HEK293T (cell line): ENCODE measurements around the gene PPP1R7.

ENCODE experiments used
- CTCF ChIA-PET: fragments of 350-600 bp; formaldehyde crosslinking; extraction: SDS; loops from one replicate; lab custom pipeline; 2021; ENCODE audit warnings: antibody characterized with exemption, inconsistent platforms; lab: Yijun Ruan, JAX
- POLR2A ChIA-PET: fragments of 350-600 bp; formaldehyde crosslinking; extraction: SDS; loops from one replicate; lab custom pipeline; 2020; ENCODE audit warnings: antibody characterized with exemption, inconsistent platforms; lab: Yijun Ruan, JAX
- DNase-seq: peaks from one replicate; pipeline ENCODE4 v3.0.0; 2012; ENCODE audit warnings: mixed read lengths; ENCODE audit errors: extremely low spot score
- ARNT ChIP-seq: fragments of 450-650 bp; IDR thresholded peaks from 2 replicates; pipeline ENCODE4 v1.6.1; 2017; ENCODE audit warnings: mild to moderate bottlenecking
- BHLHE40 ChIP-seq: fragments of 450-650 bp; IDR thresholded peaks from 2 replicates; pipeline ENCODE4 v1.6.1; 2016; ENCODE audit warnings: mild to moderate bottlenecking, moderate library complexity, borderline replicate concordance
- CTBP1 ChIP-seq: fragments of 450-650 bp; IDR thresholded peaks from 2 replicates; pipeline ENCODE4 v1.6.1; 2016; ENCODE audit warnings: borderline replicate concordance
- ELF4 ChIP-seq: fragments of 450-650 bp; IDR thresholded peaks from 2 replicates; pipeline ENCODE4 v1.6.1; 2017; ENCODE audit warnings: antibody characterized with exemption
- FOXA1 ChIP-seq: fragments of 450-650 bp; IDR thresholded peaks from 2 replicates; pipeline ENCODE4 v1.6.1; 2016; ENCODE audit warnings: mild to moderate bottlenecking
- FOXK2 ChIP-seq: fragments of 450-650 bp; IDR thresholded peaks from 2 replicates; pipeline ENCODE4 v1.6.1; 2016; ENCODE audit warnings: mild to moderate bottlenecking
- FOXM1 ChIP-seq: fragments of 450-650 bp; IDR thresholded peaks from 2 replicates; pipeline ENCODE4 v1.6.1; 2017; ENCODE audit warnings: mild to moderate bottlenecking, borderline replicate concordance
- HDGF ChIP-seq: fragments of 450-650 bp; IDR thresholded peaks from 2 replicates; pipeline ENCODE4 v1.6.1; 2017; ENCODE audit warnings: antibody characterized with exemption, borderline replicate concordance
- L3MBTL2 ChIP-seq: fragments of 450-650 bp; conservative IDR thresholded peaks from 2 replicates; pipeline ENCODE4 v1.6.1; 2016; ENCODE audit warnings: mild to moderate bottlenecking
- LEF1 ChIP-seq: fragments of 450-650 bp; IDR thresholded peaks from 2 replicates; pipeline ENCODE4 v1.6.1; 2017; ENCODE audit warnings: mild to moderate bottlenecking, borderline replicate concordance
- NFRKB ChIP-seq: fragments of 450-650 bp; IDR thresholded peaks from 2 replicates; pipeline ENCODE4 v1.6.1; 2016; ENCODE audit warnings: mild to moderate bottlenecking, moderate library complexity
- PKNOX1 ChIP-seq: fragments of 450-650 bp; IDR thresholded peaks from 2 replicates; pipeline ENCODE4 v1.6.1; 2016
- SP1 ChIP-seq: fragments of 450-650 bp; IDR thresholded peaks from 2 replicates; pipeline ENCODE4 v1.6.1; 2017
- SUZ12 ChIP-seq: fragments of 450-650 bp; IDR thresholded peaks from 2 replicates; pipeline ENCODE4 v1.6.1; 2016; ENCODE audit warnings: mild to moderate bottlenecking
- TARDBP ChIP-seq: fragments of 450-650 bp; IDR thresholded peaks from 2 replicates; pipeline ENCODE4 v1.6.1; 2016
- ZNF384 ChIP-seq: fragments of 450-650 bp; IDR thresholded peaks from 2 replicates; pipeline ENCODE4 v1.6.1; 2016

PPP1R7 gene

GRCh38 chr2:241139531-241140444, 10.5 kb upstream of the PPP1R7 start:
- no peak for TF ChIP-seq FOXM1
- no peak for TF ChIP-seq CTBP1
- no peak for TF ChIP-seq SP1
- TF ChIP-seq ZNF384, result no peak
- no peak for TF ChIP-seq BHLHE40
- TF ChIP-seq L3MBTL2, result no peak
- TF ChIP-seq ELF4, result no peak
- TF ChIP-seq PKNOX1, result no peak
- TF ChIP-seq NFRKB, result no peak
- no peak for TF ChIP-seq SUZ12
- no peak for TF ChIP-seq ARNT
- no peak for TF ChIP-seq LEF1
- TF ChIP-seq FOXA1, result no peak
- TF ChIP-seq FOXK2, result no peak
- TF ChIP-seq HDGF, result no peak
- no peak for TF ChIP-seq TARDBP

GRCh38 chr2:241140445-241140840, 9.8 kb upstream of the PPP1R7 start:
- DNase-seq, result no peak
- ChIA-PET CTCF (no interaction called here), POLR2A (interaction anchor here (1.6 kb wide), 1 partner anchor 9 kb away, joined by 6 read pairs; the partner anchor contains the start of gene PASK)
- no peak for TF ChIP-seq LEF1
- no peak for TF ChIP-seq CTBP1
- no peak for TF ChIP-seq FOXM1
- no peak for TF ChIP-seq SP1
- no peak for TF ChIP-seq ZNF384
- TF ChIP-seq SUZ12, result no peak
- TF ChIP-seq FOXA1, result no peak
- TF ChIP-seq BHLHE40, result no peak
- no peak for TF ChIP-seq L3MBTL2
- no peak for TF ChIP-seq ARNT
- TF ChIP-seq HDGF, result no peak
- TF ChIP-seq NFRKB, result no peak
- no peak for TF ChIP-seq FOXK2
- no peak for TF ChIP-seq PKNOX1

More at GRCh38 chr2:241139531-241140444, 10.5 kb upstream of the PPP1R7 start:
- DNase-seq, result no peak
- CTCF ChIA-PET, result no interaction called here
- POLR2A ChIA-PET, result interaction anchor here (1.6 kb wide), 1 partner anchor 10 kb away, joined by 6 read pairs; the partner anchor contains the start of gene PASK

DNA sequence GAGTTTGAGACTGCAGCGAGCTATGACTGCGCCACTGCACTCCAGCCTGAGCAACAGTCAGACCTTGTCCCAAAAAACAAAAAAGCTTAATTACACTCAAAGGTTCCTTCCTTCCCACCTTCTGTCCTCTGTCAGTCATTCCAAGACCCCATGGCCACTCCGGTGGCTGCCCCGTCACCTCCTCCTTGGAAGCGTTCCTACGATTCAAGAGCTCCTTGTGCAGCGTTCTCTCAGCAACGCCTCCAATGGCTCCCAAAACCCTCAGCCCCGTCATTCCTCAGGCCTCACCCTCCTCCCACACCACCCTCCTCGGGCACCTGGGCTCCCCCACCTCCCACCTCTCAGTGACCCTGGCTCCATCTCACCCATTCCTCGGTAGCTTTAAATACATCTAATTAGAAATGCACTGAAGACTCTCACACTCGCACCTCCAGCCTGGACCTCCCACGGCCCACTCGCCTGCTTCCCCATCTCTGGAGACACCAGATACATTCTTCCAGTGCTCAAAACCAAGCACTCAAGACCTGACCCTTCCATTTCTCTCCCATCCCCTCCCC, 9.0 kb upstream of the PPP1R7 start:
- ChIA-PET CTCF (no interaction called here), POLR2A (interaction anchor here (1.6 kb wide), 1 partner anchor 8 kb away, joined by 6 read pairs; the partner anchor contains the start of gene PASK)
- DNase-seq, result no peak
- TF ChIP-seq SUZ12, result no peak
- no peak for TF ChIP-seq FOXA1
- TF ChIP-seq PKNOX1, result no peak
- TF ChIP-seq FOXK2, result no peak
- no peak for TF ChIP-seq ELF4
- TF ChIP-seq HDGF, result no peak
- TF ChIP-seq BHLHE40, result no peak

DNA sequence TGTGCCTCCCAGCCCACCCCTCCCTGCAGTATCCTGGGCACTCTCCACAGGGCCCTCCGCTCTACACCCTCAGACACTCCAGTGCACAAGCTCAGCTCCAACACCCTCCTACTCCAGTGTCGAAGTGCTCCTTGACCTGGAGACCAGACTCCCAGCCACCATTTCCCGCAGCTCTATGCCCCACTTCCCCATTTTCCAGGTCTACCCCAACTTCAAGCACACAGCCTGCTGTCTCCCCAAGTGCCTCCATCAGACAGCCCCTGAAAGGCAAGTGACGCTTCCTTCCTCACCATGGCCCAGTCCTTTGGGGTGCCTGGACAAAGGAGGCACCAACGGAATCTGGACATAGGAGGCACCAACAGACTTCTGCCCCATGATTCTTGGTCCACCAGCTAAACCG, 8.2 kb upstream of the PPP1R7 start:
- no peak for DNase-seq
- ChIA-PET CTCF (no interaction called here), POLR2A (no interaction called here)
- TF ChIP-seq BHLHE40 (no peak), ELF4 (no peak), FOXA1 (no peak), LEF1 (no peak), FOXK2 (no peak), SUZ12 (no peak)

DNA sequence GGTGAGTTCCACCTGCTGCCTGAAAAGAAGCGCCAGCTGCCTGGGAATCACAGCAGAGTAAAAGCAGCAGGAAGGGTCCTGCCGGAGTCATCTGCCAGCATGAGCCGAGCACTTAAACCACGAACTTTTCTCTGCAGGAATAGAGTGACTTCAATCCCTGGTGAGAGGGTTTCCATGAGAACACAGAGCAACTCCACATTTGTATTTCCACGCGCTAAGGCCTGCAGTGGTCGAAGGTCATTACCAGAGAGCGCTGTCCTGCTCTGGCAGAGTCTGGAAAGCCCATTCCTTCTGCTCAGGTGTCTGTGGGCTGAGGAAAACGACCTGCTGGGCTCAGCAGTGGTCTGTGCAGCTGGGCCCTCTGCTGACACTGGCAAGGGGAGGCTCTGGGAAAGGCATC, 7.7 kb upstream of the PPP1R7 start:
- CTCF ChIA-PET, result no interaction called here
- DNase-seq, result no peak
- POLR2A ChIA-PET, result no interaction called here
- no peak for TF ChIP-seq FOXM1
- no peak for TF ChIP-seq TARDBP
- no peak for TF ChIP-seq HDGF
- no peak for TF ChIP-seq BHLHE40
- TF ChIP-seq NFRKB, result no peak
- TF ChIP-seq CTBP1, result no peak
- no peak for TF ChIP-seq FOXA1
- no peak for TF ChIP-seq FOXK2
- TF ChIP-seq L3MBTL2, result no peak

- ChIA-PET POLR2A (no interaction called here), CTCF (no interaction called here)
- no peak for DNase-seq
- TF ChIP-seq ARNT (no peak), ZNF384 (no peak), LEF1 (no peak), TARDBP (no peak), ELF4 (no peak), PKNOX1 (no peak), FOXA1 (no peak), FOXM1 (no peak), CTBP1 (no peak), SP1 (no peak), NFRKB (no peak), SUZ12 (no peak), BHLHE40 (no peak), L3MBTL2 (no peak), HDGF (no peak), FOXK2 (no peak)
Measured at GRCh38 chr2:241146286-241146685, 4.0 kb upstream of the PPP1R7 start.
